Trophoblast cell (in vitro differentiated cells and primary cell): ENCODE results near the gene KMT2A.
"Not testable (repeated sequence)": the region's sequence is repeated elsewhere in the genome, so short reads cannot be mapped to it uniquely, and the experiment has no call there.

Experiments
- DNase-seq, 2 donors: peaks; one replicate each; pipeline ENCODE4 v3.0.0-alpha.2; 2016
- H2AFZ ChIP-seq: 2 replicates; pipeline ENCODE4 v1.6.1; 2013; ENCODE audit warnings: low read length, moderate library complexity, mild to moderate bottlenecking; ENCODE audit not compliant: insufficient read depth, poor library complexity
- H2AK5ac ChIP-seq: 2 replicates; pipeline ENCODE4 v1.6.1; 2013; ENCODE audit warnings: mild to moderate bottlenecking, low read length
- H2BK120ac ChIP-seq: 2 replicates; pipeline ENCODE4 v1.6.1; 2013; ENCODE audit warnings: low read length, mild to moderate bottlenecking, moderate library complexity; ENCODE audit not compliant: insufficient read depth, poor library complexity
- H2BK12ac ChIP-seq: 2 replicates; pipeline ENCODE4 v1.6.1; 2013; ENCODE audit warnings: mild to moderate bottlenecking, low read length, moderate library complexity
- H2BK5ac ChIP-seq: 2 replicates; pipeline ENCODE4 v1.6.1; 2013; ENCODE audit warnings: low read length, low read depth, moderate library complexity, mild to moderate bottlenecking; ENCODE audit not compliant: poor library complexity
- H3K14ac ChIP-seq: 2 replicates; pipeline ENCODE4 v1.6.1; 2013; ENCODE audit warnings: mild to moderate bottlenecking, low read length
- H3K18ac ChIP-seq: 2 replicates; pipeline ENCODE4 v1.6.1; 2013; ENCODE audit warnings: mild to moderate bottlenecking, low read length
- H3K23ac ChIP-seq: 2 replicates; pipeline ENCODE4 v1.6.1; 2013; ENCODE audit warnings: low read length
- H3K27ac ChIP-seq: 2 replicates; pipeline ENCODE4 v1.5.1; 2013; ENCODE audit warnings: low read depth, mild to moderate bottlenecking, inconsistent platforms, low read length, moderate library complexity
- H3K27me3 ChIP-seq: 2 replicates; pipeline ENCODE4 v1.6.1; 2013; ENCODE audit warnings: inconsistent platforms, mild to moderate bottlenecking, low read length, moderate library complexity; ENCODE audit not compliant: insufficient read depth
- H3K36me3 ChIP-seq, 2 experiments: 1 replicate in 1 of 2; 2 replicates in 1 of 2; pipeline ENCODE4 v1.6.1; 2013; ENCODE audit warnings: low read length in 2 of 2, mild to moderate bottlenecking in 2 of 2, moderate library complexity in 1 of 2; ENCODE audit not compliant: insufficient read depth in 2 of 2, control insufficient read depth in 1 of 2
- H3K4ac ChIP-seq: 2 replicates; pipeline ENCODE4 v1.6.1; 2013; ENCODE audit warnings: low read depth, mild to moderate bottlenecking, low read length, moderate library complexity
- H3K4me1 ChIP-seq, 2 experiments: 1 replicate in 1 of 2; 2 replicates in 1 of 2; pipeline ENCODE4 v1.6.1; 2013; ENCODE audit warnings: low read length in 2 of 2, mild to moderate bottlenecking in 2 of 2, moderate library complexity in 1 of 2; ENCODE audit not compliant: insufficient read depth in 2 of 2, control insufficient read depth in 1 of 2
- H3K4me2 ChIP-seq: 2 replicates; pipeline ENCODE4 v1.6.1; 2013; ENCODE audit warnings: inconsistent platforms, mild to moderate bottlenecking, low read length, moderate library complexity
- H3K4me3 ChIP-seq: 2 replicates; pipeline ENCODE4 v1.5.1; 2013; ENCODE audit warnings: mild to moderate bottlenecking, low read depth, low read length, inconsistent platforms
- H3K79me1 ChIP-seq: one replicate; pipeline ENCODE4 v1.6.1; 2013; ENCODE audit warnings: low read length
- H3K79me2 ChIP-seq: 2 replicates; pipeline ENCODE4 v1.6.1; 2013; ENCODE audit warnings: low read length, mild to moderate bottlenecking; ENCODE audit not compliant: control insufficient read depth, insufficient read depth, poor library complexity
- H3K9ac ChIP-seq: 2 replicates; pipeline ENCODE4 v1.6.1; 2013; ENCODE audit warnings: mild to moderate bottlenecking, low read length
- H3K9me3 ChIP-seq: 2 replicates; pipeline ENCODE4 v1.6.1; 2013; ENCODE audit warnings: low read depth, mild to moderate bottlenecking, control low read depth, inconsistent platforms, low read length; ENCODE audit not compliant: insufficient read depth
- H4K12ac ChIP-seq: 2 replicates; pipeline ENCODE4 v1.6.1; 2013; ENCODE audit warnings: low read depth, mild to moderate bottlenecking, low read length, moderate library complexity
- H4K8ac ChIP-seq: 2 replicates; pipeline ENCODE4 v1.6.1; 2013; ENCODE audit warnings: low read depth, mild to moderate bottlenecking, low read length, moderate library complexity
- H4K91ac ChIP-seq: one replicate; pipeline ENCODE4 v1.6.1; 2013; ENCODE audit warnings: low read depth, mild to moderate bottlenecking, low read length, moderate library complexity
- WGBS: extraction: QIAGEN DNeasy Blood & Tissue Kit; methylation state at CpG from one replicate; pipeline ENCODE4 v1.1.7; 2013; ENCODE audit warnings: missing lambda C conversion rate; ENCODE audit not compliant: insufficient read length, insufficient coverage; ENCODE audit errors: extremely low coverage; 5-methylcytosine and 5-hydroxymethylcytosine counted together

Gene KMT2A

GRCh38 chr11:118415739-118416068 lies 20.6 kb upstream of the KMT2A start:
- Histone ChIP-seq H3K18ac (no peak overlapping the region), H2AK5ac (no peak overlapping the region), H4K12ac (no peak overlapping the region), H2BK5ac (no peak overlapping the region), H3K27me3 (no peaks in the 10 kb centered on the region), H3K27ac (no peak overlapping the region), H3K14ac (no peak overlapping the region), H3K4me3 (no peak overlapping the region), H3K4me1 (no peaks in the 10 kb centered on the region), H3K23ac (no peak overlapping the region), H4K8ac (no peak overlapping the region), H3K79me1 (no peaks in the 10 kb centered on the region), H3K79me2 (no peaks in the 10 kb centered on the region), H3K36me3 (peaks cover 0 to 3% of the 10 kb centered on the region in 2 experiments), H3K9ac (no peak overlapping the region), H2AFZ (no peak overlapping the region), H4K91ac (no peak overlapping the region), H3K4ac (no peak overlapping the region), H2BK120ac (no peak overlapping the region), H3K9me3 (no peaks in the 10 kb centered on the region), H2BK12ac (no peak overlapping the region), H3K4me2 (no peak overlapping the region)
- peak; percentile 82 for DNase-seq

- not testable (repeated sequence) for H3K36me3 ChIP-seq, H3K4me3 ChIP-seq, DNase-seq, H3K4ac ChIP-seq, H3K79me1 ChIP-seq, H3K18ac ChIP-seq, H3K79me2 ChIP-seq, H4K12ac ChIP-seq, H3K9ac ChIP-seq, H4K8ac ChIP-seq, H3K9me3 ChIP-seq, H4K91ac ChIP-seq, H2BK5ac ChIP-seq, H3K4me2 ChIP-seq, H3K23ac ChIP-seq, H2BK12ac ChIP-seq, H3K27ac ChIP-seq, H3K27me3 ChIP-seq, H2AFZ ChIP-seq, H2AK5ac ChIP-seq, H3K14ac ChIP-seq, H3K4me1 ChIP-seq, H2BK120ac ChIP-seq
These were observed 19.4 kb upstream of the KMT2A start for GRCh38 chr11:118416900-118417299.

- no peaks in the 10 kb centered on the region for H3K9me3 ChIP-seq
- H2AK5ac ChIP-seq = no peak overlapping the region
- no peak overlapping the region for H2BK5ac ChIP-seq
- no peaks in the 10 kb centered on the region for H3K79me1 ChIP-seq
- no peaks in the 10 kb centered on the region for H3K79me2 ChIP-seq
- H3K27ac ChIP-seq = no peak overlapping the region
- H3K4me2 ChIP-seq = no peak overlapping the region
- no peak overlapping the region for H3K4me3 ChIP-seq
- no peak overlapping the region for H2BK12ac ChIP-seq
- no peak overlapping the region for H2AFZ ChIP-seq
- no CpG with 5 or more reads among the region's 4 CpGs for WGBS
- no peak overlapping the region for H3K9ac ChIP-seq
- no peak overlapping the region for H4K8ac ChIP-seq
- no peak overlapping the region for H3K14ac ChIP-seq
- H3K23ac ChIP-seq = no peak overlapping the region
- no peak overlapping the region for H4K91ac ChIP-seq
- H4K12ac ChIP-seq = no peak overlapping the region
- no peak overlapping the region for H3K4ac ChIP-seq
- no peaks in the 10 kb centered on the region for H3K27me3 ChIP-seq
- DNase-seq = peak; percentile 68 to 77
- H3K18ac ChIP-seq = no peak overlapping the region
- no peak overlapping the region for H2BK120ac ChIP-seq
- no peaks in the 10 kb centered on the region for H3K4me1 ChIP-seq
- H3K36me3 ChIP-seq = peaks cover 0 to 3% of the 10 kb centered on the region in 2 experiments
These were observed 18.5 kb upstream of the KMT2A start for GRCh38 chr11:118417801-118418200.

- Histone ChIP-seq H2BK5ac (no peak overlapping the region), H2BK12ac (no peak overlapping the region), H3K4ac (no peak overlapping the region), H4K12ac (no peak overlapping the region), H4K91ac (no peak overlapping the region), H3K27me3 (no peaks in the 10 kb centered on the region), H2BK120ac (no peak overlapping the region), H2AFZ (no peak overlapping the region), H3K4me2 (no peak overlapping the region), H3K79me1 (no peaks in the 10 kb centered on the region), H3K36me3 (peaks cover 0 to under 1% of the 10 kb centered on the region in 2 experiments), H2AK5ac (no peak overlapping the region), H3K9ac (no peak overlapping the region), H3K23ac (no peak overlapping the region), H3K4me1 (no peaks in the 10 kb centered on the region), H4K8ac (no peak overlapping the region), H3K27ac (no peak overlapping the region), H3K4me3 (no peak overlapping the region), H3K14ac (no peak overlapping the region), H3K18ac (no peak overlapping the region), H3K79me2 (no peaks in the 10 kb centered on the region), H3K9me3 (no peaks in the 10 kb centered on the region)
- no CpG with 5 or more reads among the region's 5 CpGs for WGBS
- no peak for DNase-seq
These were observed 17.5 kb upstream of the KMT2A start for GRCh38 chr11:118418766-118419165.

- Histone ChIP-seq H3K9me3 (no peaks in the 10 kb centered on the region), H3K23ac (no peak overlapping the region), H3K4ac (no peak overlapping the region), H4K8ac (no peak overlapping the region), H3K4me3 (no peak overlapping the region), H3K9ac (no peak overlapping the region), H3K36me3 (no peaks in the 10 kb centered on the region), H3K79me1 (no peaks in the 10 kb centered on the region), H3K27ac (no peak overlapping the region), H3K27me3 (no peaks in the 10 kb centered on the region), H3K14ac (no peak overlapping the region), H3K4me1 (peaks cover 2 to 8% of the 10 kb centered on the region in 2 experiments), H4K91ac (no peak overlapping the region), H4K12ac (no peak overlapping the region), H3K18ac (no peak overlapping the region), H2AK5ac (no peak overlapping the region), H3K79me2 (no peaks in the 10 kb centered on the region), H2BK5ac (no peak overlapping the region), H2BK12ac (no peak overlapping the region), H2AFZ (no peak overlapping the region), H2BK120ac (no peak overlapping the region), H3K4me2 (no peak overlapping the region)
- WGBS = no CpG with 5 or more reads among the region's 1 CpG
- DNase-seq = no peak
These were observed 8.6 kb upstream of the KMT2A start for GRCh38 chr11:118427707-118428106.
